ENCODE measurements around the gene CLTB.

- TF ChIP-seq RFX5 (IDR thresholded peaks at IDR 0.05; ENCODE audit: low read length) (no peak), CTCF (IDR thresholded peaks at IDR 0.05) (no peak), MXI1 (IDR thresholded peaks at IDR 0.05; ENCODE audit: low read depth, low read length) (no peak), POLR2AphosphoS5 (IDR thresholded peaks at IDR 0.05; ENCODE audit: low read depth, low read length) (no peak), MAX (IDR thresholded peaks at IDR 0.05; ENCODE audit: low read depth) (no peak), FOXM1 (IDR thresholded peaks at IDR 0.05; ENCODE audit: low read depth) (no peak), TAF1 (IDR thresholded peaks at IDR 0.05; ENCODE audit: borderline replicate concordance, low read depth, low read length) (no peak), USF2 (IDR thresholded peaks at IDR 0.05; ENCODE audit: borderline replicate concordance, low read depth, low read length) (no peak), EP300 (IDR thresholded peaks at IDR 0.05; ENCODE audit: borderline replicate concordance in 1 of 2, low read depth in 1 of 2, low read length in 1 of 2) (no peak), RAD21 (IDR thresholded peaks at IDR 0.05; ENCODE audit: low read length) (no peak)
Measured at GRCh38 chr5:176406436-176407052, 9.8 kb downstream of the CLTB start.
